ENCODE results near the gene BNIP2.
A peak's percentile ranks its signal among the peaks of the same experiment; 100 is the strongest.

The BNIP2 gene

GRCh38 chr15:59688423-59688781, 718 bp downstream of the BNIP2 start:
- Histone ChIP-seq H3K79me1 (ENCODE audit: low read depth, low read length) (peaks cover 2% of the 10 kb centered on the region), H4K8ac (ENCODE audit: low read depth, low read length) (no peak overlapping the region), H3K27me3 (ENCODE audit: control insufficient read depth in 3 of 3, insufficient read depth in 3 of 3, low read depth in 1 of 3, low read length in 3 of 3) (no peaks in the 10 kb centered on the region), H3K14ac (ENCODE audit: low read length) (no peak overlapping the region), H3K4me3 (ENCODE audit: low read length in 2 of 2) (peak overlapping the region; percentile 86 to 100), H3K36me3 (replicated peaks in 1 of 2; ENCODE audit: control insufficient read depth in 2 of 2, insufficient read depth in 2 of 2, low read length in 2 of 2) (peaks cover 0 to 35% of the 10 kb centered on the region in 2 donors), H3K4me1 (ENCODE audit: control insufficient read depth in 2 of 2, insufficient read depth in 1 of 2, low read depth in 1 of 2, low read length in 2 of 2) (peaks cover 2 to 7% of the 10 kb centered on the region in 2 donors), H3K18ac (ENCODE audit: low read length) (no peak overlapping the region), H3K4ac (ENCODE audit: low read length) (no peak overlapping the region), H3K23ac (ENCODE audit: low read depth, low read length, poor library complexity) (no peak overlapping the region), H2BK120ac (ENCODE audit: low read depth, low read length) (no peak overlapping the region), H3K4me2 (ENCODE audit: insufficient read depth, low read length, poor library complexity, severe bottlenecking) (peak overlapping the region; percentile 51), H2AK5ac (ENCODE audit: low read depth, low read length) (no peak overlapping the region), H3K9me3 (replicated peaks in 1 of 2; ENCODE audit: control insufficient read depth in 2 of 2, insufficient read depth in 1 of 2, low read depth in 1 of 2, low read length in 2 of 2) (no peaks in the 10 kb centered on the region), H2AFZ (ENCODE audit: low read length) (peak overlapping the region; percentile 94), H2BK5ac (ENCODE audit: low read length) (no peak overlapping the region), H2BK12ac (ENCODE audit: low read length) (no peak overlapping the region), H4K91ac (ENCODE audit: low read depth, low read length, poor library complexity) (no peak overlapping the region), H3K27ac (replicated peaks; ENCODE audit: low read length) (peak overlapping the region; percentile 86), H3K9ac (ENCODE audit: low read depth, low read length, poor library complexity) (peak overlapping the region; percentile 96), H2BK15ac (ENCODE audit: low read length) (no peak overlapping the region)
- WGBS, 2 donors (ENCODE audit: extremely low coverage in 2 of 2, insufficient read length in 2 of 2, insufficient replicate concordance in 1 of 2): no CpG with 5 or more reads among the region's 15 CpGs
- no peak for DNase-seq (ENCODE audit: low spot score)

- Histone ChIP-seq H2AK5ac (ENCODE audit: low read depth, low read length) (no peak overlapping the region), H2BK15ac (ENCODE audit: low read length) (no peak overlapping the region), H3K9me3 (replicated peaks in 1 of 2; ENCODE audit: control insufficient read depth in 2 of 2, insufficient read depth in 1 of 2, low read depth in 1 of 2, low read length in 2 of 2) (no peaks in the 10 kb centered on the region), H3K27ac (replicated peaks; ENCODE audit: low read length) (no peak overlapping the region), H3K4me1 (ENCODE audit: control insufficient read depth in 2 of 2, insufficient read depth in 1 of 2, low read depth in 1 of 2, low read length in 2 of 2) (peaks cover 2 to 7% of the 10 kb centered on the region in 2 donors), H3K79me1 (ENCODE audit: low read depth, low read length) (peaks cover 2% of the 10 kb centered on the region), H3K18ac (ENCODE audit: low read length) (no peak overlapping the region), H3K27me3 (ENCODE audit: control insufficient read depth in 3 of 3, insufficient read depth in 3 of 3, low read depth in 1 of 3, low read length in 3 of 3) (no peaks in the 10 kb centered on the region), H3K23ac (ENCODE audit: low read depth, low read length, poor library complexity) (no peak overlapping the region), H3K4me2 (ENCODE audit: insufficient read depth, low read length, poor library complexity, severe bottlenecking) (no peak overlapping the region), H3K4ac (ENCODE audit: low read length) (no peak overlapping the region), H3K36me3 (replicated peaks in 1 of 2; ENCODE audit: control insufficient read depth in 2 of 2, insufficient read depth in 2 of 2, low read length in 2 of 2) (peaks cover 0 to 39% of the 10 kb centered on the region in 2 donors), H2BK5ac (ENCODE audit: low read length) (no peak overlapping the region), H2AFZ (ENCODE audit: low read length) (no peak overlapping the region), H3K9ac (ENCODE audit: low read depth, low read length, poor library complexity) (no peak overlapping the region), H2BK12ac (ENCODE audit: low read length) (no peak overlapping the region), H4K91ac (ENCODE audit: low read depth, low read length, poor library complexity) (no peak overlapping the region), H3K4me3 (ENCODE audit: low read length in 2 of 2) (peak overlapping the region in 1 of 2 donors; percentile 86), H3K14ac (ENCODE audit: low read length) (no peak overlapping the region), H2BK120ac (ENCODE audit: low read depth, low read length) (no peak overlapping the region), H4K8ac (ENCODE audit: low read depth, low read length) (no peak overlapping the region)
- WGBS, 2 donors (ENCODE audit: extremely low coverage in 2 of 2, insufficient read length in 2 of 2, insufficient replicate concordance in 1 of 2): no CpG with 5 or more reads among the region's 5 CpGs
- DNase-seq (ENCODE audit: low spot score): no peak
Measured at GRCh38 chr15:59687836-59688235, 1.3 kb downstream of the BNIP2 start.

- Histone ChIP-seq H3K9ac (ENCODE audit: low read depth, low read length, poor library complexity) (no peak overlapping the region), H3K23ac (ENCODE audit: low read depth, low read length, poor library complexity) (no peak overlapping the region), H3K27ac (replicated peaks; ENCODE audit: low read length) (no peak overlapping the region), H3K36me3 (replicated peaks in 1 of 2; ENCODE audit: control insufficient read depth in 2 of 2, insufficient read depth in 2 of 2, low read length in 2 of 2) (peaks cover 0 to 53% of the 10 kb centered on the region in 2 donors), H2BK120ac (ENCODE audit: low read depth, low read length) (no peak overlapping the region), H3K18ac (ENCODE audit: low read length) (no peak overlapping the region), H3K9me3 (replicated peaks in 1 of 2; ENCODE audit: control insufficient read depth in 2 of 2, insufficient read depth in 1 of 2, low read depth in 1 of 2, low read length in 2 of 2) (no peaks in the 10 kb centered on the region), H3K4me2 (ENCODE audit: insufficient read depth, low read length, poor library complexity, severe bottlenecking) (no peak overlapping the region), H3K4me1 (ENCODE audit: control insufficient read depth in 2 of 2, insufficient read depth in 1 of 2, low read depth in 1 of 2, low read length in 2 of 2) (peaks cover 2 to 7% of the 10 kb centered on the region in 2 donors), H3K4ac (ENCODE audit: low read length) (no peak overlapping the region), H2BK15ac (ENCODE audit: low read length) (no peak overlapping the region), H2BK5ac (ENCODE audit: low read length) (no peak overlapping the region), H2AFZ (ENCODE audit: low read length) (no peak overlapping the region), H2AK5ac (ENCODE audit: low read depth, low read length) (no peak overlapping the region), H3K4me3 (ENCODE audit: low read length in 2 of 2) (no peak overlapping the region), H3K27me3 (ENCODE audit: control insufficient read depth in 3 of 3, insufficient read depth in 3 of 3, low read depth in 1 of 3, low read length in 3 of 3) (no peaks in the 10 kb centered on the region), H3K14ac (ENCODE audit: low read length) (no peak overlapping the region), H4K91ac (ENCODE audit: low read depth, low read length, poor library complexity) (no peak overlapping the region), H2BK12ac (ENCODE audit: low read length) (no peak overlapping the region), H4K8ac (ENCODE audit: low read depth, low read length) (no peak overlapping the region), H3K79me1 (ENCODE audit: low read depth, low read length) (peaks cover 2% of the 10 kb centered on the region)
- DNase-seq (ENCODE audit: low spot score): no peak
- WGBS, 2 donors (ENCODE audit: extremely low coverage in 2 of 2, insufficient read length in 2 of 2, insufficient replicate concordance in 1 of 2): no CpG with 5 or more reads among the region's 7 CpGs
Measured at GRCh38 chr15:59686389-59686788, 2.7 kb downstream of the BNIP2 start.

- H3K79me1 ChIP-seq (ENCODE audit: low read depth, low read length): peaks cover 2% of the 10 kb centered on the region
- no peak overlapping the region for H2BK5ac ChIP-seq (ENCODE audit: low read length)
- H3K4me2 ChIP-seq (ENCODE audit: insufficient read depth, low read length, poor library complexity, severe bottlenecking): no peak overlapping the region
- H2BK120ac ChIP-seq (ENCODE audit: low read depth, low read length): no peak overlapping the region
- H3K14ac ChIP-seq (ENCODE audit: low read length): no peak overlapping the region
- no CpG with 5 or more reads among the region's 1 CpG for WGBS, 2 donors (ENCODE audit: extremely low coverage in 2 of 2, insufficient read length in 2 of 2, insufficient replicate concordance in 1 of 2)
- no peak overlapping the region for H3K4me3 ChIP-seq (ENCODE audit: low read length in 2 of 2)
- no peak overlapping the region for H3K9ac ChIP-seq (ENCODE audit: low read depth, low read length, poor library complexity)
- H2AK5ac ChIP-seq (ENCODE audit: low read depth, low read length): no peak overlapping the region
- H4K91ac ChIP-seq (ENCODE audit: low read depth, low read length, poor library complexity): no peak overlapping the region
- no peaks in the 10 kb centered on the region for H3K9me3 ChIP-seq (replicated peaks in 1 of 2; ENCODE audit: control insufficient read depth in 2 of 2, insufficient read depth in 1 of 2, low read depth in 1 of 2, low read length in 2 of 2)
- peaks cover 2 to 59% of the 10 kb centered on the region in 2 donors for H3K36me3 ChIP-seq (replicated peaks in 1 of 2; ENCODE audit: control insufficient read depth in 2 of 2, insufficient read depth in 2 of 2, low read length in 2 of 2)
- no peak overlapping the region for H2BK15ac ChIP-seq (ENCODE audit: low read length)
- H2BK12ac ChIP-seq (ENCODE audit: low read length): no peak overlapping the region
- no peak overlapping the region for H3K18ac ChIP-seq (ENCODE audit: low read length)
- peaks cover 2 to 7% of the 10 kb centered on the region in 2 donors for H3K4me1 ChIP-seq (ENCODE audit: control insufficient read depth in 2 of 2, insufficient read depth in 1 of 2, low read depth in 1 of 2, low read length in 2 of 2)
- H3K27me3 ChIP-seq (ENCODE audit: control insufficient read depth in 3 of 3, insufficient read depth in 3 of 3, low read depth in 1 of 3, low read length in 3 of 3): no peaks in the 10 kb centered on the region
- H2AFZ ChIP-seq (ENCODE audit: low read length): no peak overlapping the region
- H3K23ac ChIP-seq (ENCODE audit: low read depth, low read length, poor library complexity): no peak overlapping the region
- no peak overlapping the region for H4K8ac ChIP-seq (ENCODE audit: low read depth, low read length)
- H3K27ac ChIP-seq (replicated peaks; ENCODE audit: low read length): no peak overlapping the region
- DNase-seq (ENCODE audit: low spot score): no peak
- no peak overlapping the region for H3K4ac ChIP-seq (ENCODE audit: low read length)
Measured at GRCh38 chr15:59685737-59686297, 3.3 kb downstream of the BNIP2 start.
